HG03045 (cell line): ENCODE data around the gene LRMDA.

Source experiments
- ATAC-seq: cut with Tn5 transposase; IDR thresholded peaks from one replicate; pipeline ENCODE4 v1.9.1; 2021; ENCODE audit warnings: mild to moderate bottlenecking, moderate library complexity; ENCODE audit not compliant: unreplicated experiment

Gene LRMDA

GRCh38 chr10:76001461-76001860, 570.0 kb downstream of the LRMDA start:
- no peak for ATAC-seq

GRCh38 chr10:76002262-76002854, 570.9 kb downstream of the LRMDA start:
- ATAC-seq = no peak

- no peak for ATAC-seq
Observed at GRCh38 chr10:76007667-76008181, 576.3 kb downstream of the LRMDA start.

GRCh38 chr10:76009531-76009930, 578.1 kb downstream of the LRMDA start:
- no peak for ATAC-seq

GRCh38 chr10:76010703-76011102, 579.3 kb downstream of the LRMDA start:
- ATAC-seq = no peak

GRCh38 chr10:76012716-76013327, 581.4 kb downstream of the LRMDA start:
- no peak for ATAC-seq

- no peak for ATAC-seq
Observed at GRCh38 chr10:76015245-76015644, 583.8 kb downstream of the LRMDA start.

- no peak for ATAC-seq
Observed at GRCh38 chr10:76017026-76017732, 585.8 kb downstream of the LRMDA start.

- ATAC-seq = no peak
Observed at GRCh38 chr10:76017733-76018433, 586.5 kb downstream of the LRMDA start.

- ATAC-seq = no peak
Observed at GRCh38 chr10:76020630-76021029, 589.2 kb downstream of the LRMDA start.

GRCh38 chr10:76021398-76021797, 590.0 kb downstream of the LRMDA start:
- no peak for ATAC-seq

GRCh38 chr10:76022366-76022765, 590.9 kb downstream of the LRMDA start:
- no peak for ATAC-seq

GRCh38 chr10:76023007-76023406, 591.6 kb downstream of the LRMDA start:
- no peak for ATAC-seq

- no peak for ATAC-seq
Observed at GRCh38 chr10:76024460-76025123, 593.2 kb downstream of the LRMDA start.

GRCh38 chr10:76025124-76025477, 593.7 kb downstream of the LRMDA start:
- no peak for ATAC-seq

- ATAC-seq = no peak
Observed at GRCh38 chr10:76026176-76026771, 594.9 kb downstream of the LRMDA start.

- no peak for ATAC-seq
Observed at GRCh38 chr10:76026905-76027304, 595.5 kb downstream of the LRMDA start.

- no peak for ATAC-seq
Observed at GRCh38 chr10:76029782-76030181, 598.4 kb downstream of the LRMDA start.

- no peak for ATAC-seq
Observed at GRCh38 chr10:76031099-76031498, 599.7 kb downstream of the LRMDA start.
